Neuronal stem cell (in vitro differentiated cells): ENCODE measurements around the gene RAB33B. TPM values are rescaled to one million over a fixed set of nuclear protein-coding genes. Genes with fewer than 3 reads are reported as not detected.

ENCODE experiments used
- DNase-seq: peaks from one replicate; pipeline ENCODE4 v3.0.0-alpha.2; 2013; ENCODE audit warnings: low spot score
- H2AFZ ChIP-seq: one replicate; pipeline ENCODE4 v1.6.1; 2013; ENCODE audit warnings: mild to moderate bottlenecking, low read length, inconsistent platforms
- H2AK5ac ChIP-seq: 2 replicates; pipeline ENCODE4 v1.6.1; 2013; ENCODE audit warnings: low read depth, mild to moderate bottlenecking, inconsistent platforms, low read length, moderate library complexity, mixed read lengths
- H2BK120ac ChIP-seq: 2 replicates; pipeline ENCODE4 v1.6.1; 2013; ENCODE audit warnings: low read depth, mild to moderate bottlenecking, inconsistent platforms, low read length, moderate library complexity, mixed read lengths
- H2BK12ac ChIP-seq: one replicate; pipeline ENCODE4 v1.6.1; 2013; ENCODE audit warnings: low read length, inconsistent platforms
- H2BK15ac ChIP-seq: 2 replicates; pipeline ENCODE4 v1.6.1; 2013; ENCODE audit warnings: mild to moderate bottlenecking, low read length, inconsistent platforms, mixed read lengths
- H2BK5ac ChIP-seq: one replicate; pipeline ENCODE4 v1.6.1; 2013; ENCODE audit warnings: inconsistent platforms, mild to moderate bottlenecking, low read length, moderate library complexity
- H3K14ac ChIP-seq: one replicate; pipeline ENCODE4 v1.6.1; 2013; ENCODE audit warnings: low read length, inconsistent platforms
- H3K18ac ChIP-seq: 2 replicates; pipeline ENCODE4 v1.6.1; 2013; ENCODE audit warnings: low read length, inconsistent platforms
- H3K23ac ChIP-seq: 2 replicates; pipeline ENCODE4 v1.6.1; 2013; ENCODE audit warnings: low read depth, mild to moderate bottlenecking, mixed read lengths, low read length, inconsistent platforms; ENCODE audit not compliant: poor library complexity
- H3K27ac ChIP-seq: replicated peaks from 3 replicates; pipeline ENCODE4 v1.5.1; 2013; ENCODE audit warnings: low read length, inconsistent platforms
- H3K27me3 ChIP-seq, 3 experiments: 2 replicates each; pipeline ENCODE4 v1.6.1; 2013; ENCODE audit warnings: low read length in 3 of 3, mild to moderate bottlenecking in 2 of 3, inconsistent platforms in 1 of 3, low read depth in 1 of 3, mixed read lengths in 1 of 3, moderate library complexity in 1 of 3; ENCODE audit not compliant: control insufficient read depth in 3 of 3, insufficient read depth in 3 of 3
- H3K36me3 ChIP-seq, 2 donors: replicated peaks in 1 of 2; 2 replicates each; pipeline ENCODE4 v1.6.1; 2013; ENCODE audit warnings: low read length in 2 of 2; ENCODE audit not compliant: control insufficient read depth in 2 of 2, insufficient read depth in 2 of 2
- H3K4ac ChIP-seq: 2 replicates; pipeline ENCODE4 v1.6.1; 2013; ENCODE audit warnings: inconsistent platforms, mild to moderate bottlenecking, low read length, moderate library complexity
- H3K4me1 ChIP-seq, 2 donors: 1 replicate in 1 of 2; 2 replicates in 1 of 2; pipeline ENCODE4 v1.6.1; 2013; ENCODE audit warnings: low read length in 2 of 2, low read depth in 1 of 2; ENCODE audit not compliant: control insufficient read depth in 2 of 2, insufficient read depth in 1 of 2
- H3K4me2 ChIP-seq: one replicate; pipeline ENCODE4 v1.6.1; 2013; ENCODE audit warnings: mild to moderate bottlenecking, low read length, inconsistent platforms; ENCODE audit not compliant: insufficient read depth, poor library complexity, severe bottlenecking
- H3K4me3 ChIP-seq, 2 donors: 2 replicates each; pipeline ENCODE4 v1.5.1; 2013; ENCODE audit warnings: low read length in 2 of 2, mild to moderate bottlenecking in 2 of 2, inconsistent platforms in 1 of 2, moderate library complexity in 1 of 2
- H3K79me1 ChIP-seq: one replicate; pipeline ENCODE4 v1.6.1; 2013; ENCODE audit warnings: low read depth, mild to moderate bottlenecking, inconsistent platforms, low read length, moderate library complexity
- H3K9ac ChIP-seq: one replicate; pipeline ENCODE4 v1.6.1; 2013; ENCODE audit warnings: mild to moderate bottlenecking, low read depth, low read length, inconsistent platforms; ENCODE audit not compliant: poor library complexity
- H3K9me3 ChIP-seq, 2 donors: replicated peaks in 1 of 2; 2 replicates each; pipeline versions ENCODE3 to v1.6.1; 2013; ENCODE audit warnings: low read length in 2 of 2, mild to moderate bottlenecking in 2 of 2, inconsistent platforms in 1 of 2, low read depth in 1 of 2, mixed read lengths in 1 of 2, moderate library complexity in 1 of 2; ENCODE audit not compliant: control insufficient read depth in 2 of 2, insufficient read depth in 1 of 2
- H4K8ac ChIP-seq: one replicate; pipeline ENCODE4 v1.6.1; 2013; ENCODE audit warnings: low read depth, mild to moderate bottlenecking, inconsistent platforms, low read length, moderate library complexity
- H4K91ac ChIP-seq: one replicate; pipeline ENCODE4 v1.6.1; 2013; ENCODE audit warnings: low read length, low read depth, mild to moderate bottlenecking, inconsistent platforms; ENCODE audit not compliant: poor library complexity
- WGBS, 2 donors: extraction: QIAGEN DNeasy Blood & Tissue Kit; methylation state at CpG; one replicate each; pipeline ENCODE4 v1.1.7; 2013; ENCODE audit warnings: missing lambda C conversion rate in 2 of 2, mixed read lengths in 1 of 2; ENCODE audit not compliant: insufficient read length in 2 of 2, insufficient replicate concordance in 1 of 2; ENCODE audit errors: extremely low coverage in 2 of 2; 5-methylcytosine and 5-hydroxymethylcytosine counted together
- small RNA-seq: library from polyadenylated mRNA; stranded (forward); fragments of <200 nt; extraction: miRNeasy Mini kit (QIAGEN cat#:217004); gene quantifications from one replicate; pipeline ENCODE3, GENCODE V24; 2013; ENCODE audit not compliant: insufficient read depth

The RAB33B gene

GRCh38 chr4:139524062-139524631 is 70.2 kb downstream of the RAB33B start:
- Histone ChIP-seq H2BK12ac (no peak overlapping the region), H2AK5ac (no peak overlapping the region), H3K79me1 (no peaks in the 10 kb centered on the region), H3K4ac (no peak overlapping the region), H2BK15ac (no peak overlapping the region), H3K4me3 (no peak overlapping the region), H3K9me3 (no peaks in the 10 kb centered on the region), H2BK120ac (no peak overlapping the region), H2BK5ac (no peak overlapping the region), H3K27me3 (no peaks in the 10 kb centered on the region), H3K14ac (no peak overlapping the region), H3K36me3 (peaks cover 9 to 84% of the 10 kb centered on the region in 2 donors), H2AFZ (no peak overlapping the region), H3K4me1 (peaks cover 7 to 12% of the 10 kb centered on the region in 2 donors), H4K91ac (no peak overlapping the region), H4K8ac (no peak overlapping the region), H3K4me2 (no peak overlapping the region), H3K27ac (no peak overlapping the region), H3K18ac (no peak overlapping the region), H3K9ac (no peak overlapping the region), H3K23ac (no peak overlapping the region)
- WGBS, 2 donors, result no CpG with 5 or more reads among the region's 4 CpGs
- DNase-seq, result no peak

GRCh38 chr4:139525414-139525813 is 71.5 kb downstream of the RAB33B start:
- Histone ChIP-seq H3K9ac (no peak overlapping the region), H3K23ac (no peak overlapping the region), H3K4ac (no peak overlapping the region), H4K91ac (no peak overlapping the region), H3K79me1 (no peaks in the 10 kb centered on the region), H2BK5ac (no peak overlapping the region), H2AK5ac (no peak overlapping the region), H3K4me2 (no peak overlapping the region), H3K4me3 (no peak overlapping the region), H3K27me3 (no peaks in the 10 kb centered on the region), H3K36me3 (peaks cover 9 to 74% of the 10 kb centered on the region in 2 donors), H3K18ac (no peak overlapping the region), H3K9me3 (no peaks in the 10 kb centered on the region), H2BK120ac (no peak overlapping the region), H2AFZ (no peak overlapping the region), H3K4me1 (peaks cover 7 to 12% of the 10 kb centered on the region in 2 donors), H2BK15ac (no peak overlapping the region), H3K14ac (no peak overlapping the region), H2BK12ac (no peak overlapping the region), H3K27ac (no peak overlapping the region), H4K8ac (no peak overlapping the region)
- WGBS, 2 donors, result no CpG with 5 or more reads among the region's 2 CpGs
- no peak for DNase-seq

Small RNAs within 50 kb of the gene (small RNA-seq; reads per million reads assigned to genes)
- gene RF01225, result not detected
